ENCODE measurements around the gene SOX6.

GRCh38 chr11:16271258-16271657 lies 85.1 kb downstream of the SOX6 start:
- TF ChIP-seq CTCF (IDR thresholded peaks at IDR 0.05) (no peak), POLR2A (IDR thresholded peaks at IDR 0.05) (no peak), POLR2AphosphoS5 (IDR thresholded peaks at IDR 0.05) (no peak)
